SK-N-SH treated with all-trans-retinoic acid at 6 μM for 48 hours (cell line): Measurements from ENCODE around the gene HPS3.

Experiments
- RARB ChIP-seq: fragments of 250-450 bp; sonication (Bioruptor Pico); IDR thresholded peaks from 2 replicates; pipeline ENCODE4 v1.8.0; 2021; ENCODE audit warnings: mild to moderate bottlenecking, moderate library complexity
- ZC3H10 ChIP-seq: fragments of 250-450 bp; sonication (Bioruptor Pico); IDR thresholded peaks from 2 replicates; pipeline ENCODE4 v1.5.1; 2021; ENCODE audit warnings: mild to moderate bottlenecking, moderate library complexity
- ZNF70 ChIP-seq: fragments of 450-650 bp; formaldehyde crosslinking; IDR thresholded peaks from 2 replicates; pipeline ENCODE4 v1.5.0; 2020; ENCODE audit warnings: mild to moderate bottlenecking, moderate library complexity

GRCh38 chr3:149131589-149131988 is 2.2 kb downstream of the HPS3 start:
- TF ChIP-seq RARB (CRISPR knock-in tag) (no peak), ZNF70 (CRISPR knock-in tag) (no peak), ZC3H10 (CRISPR knock-in tag) (no peak)
